UCSD-AML1 (cell line): Measurements from ENCODE around the gene APOA1.
A peak's percentile ranks its signal among the peaks of the same experiment; 100 is the strongest.

ENCODE experiments used
- DNase-seq: peaks from one replicate; lab custom pipeline; 2025; ENCODE audit not compliant: unreplicated experiment; lab: John Stamatoyannopoulos, UW

APOA1 gene

GRCh38 chr11:116859175-116859574 lies 21.8 kb upstream of the APOA1 start:
- DNase-seq: no peak

GRCh38 chr11:116857936-116858335 lies 20.5 kb upstream of the APOA1 start:
- no peak for DNase-seq

- DNase-seq: no peak
Observed at GRCh38 chr11:116857316-116857715, 19.9 kb upstream of the APOA1 start.

- DNase-seq: no peak
Observed at GRCh38 chr11:116856423-116856822, 19.0 kb upstream of the APOA1 start.

- DNase-seq: no peak
Observed at GRCh38 chr11:116855413-116855812, 18.0 kb upstream of the APOA1 start.

- DNase-seq: peak; percentile 31
Observed at GRCh38 chr11:116853461-116854073, 16.1 kb upstream of the APOA1 start.

GRCh38 chr11:116852261-116853031 lies 15.0 kb upstream of the APOA1 start:
- DNase-seq: no peak

- DNase-seq: peak; percentile 70
Observed at GRCh38 chr11:116851626-116852025, 14.2 kb upstream of the APOA1 start.

- no peak for DNase-seq
Observed at GRCh38 chr11:116849486-116849885, 12.1 kb upstream of the APOA1 start.

GRCh38 chr11:116849060-116849459 lies 11.6 kb upstream of the APOA1 start:
- DNase-seq: no peak

- DNase-seq: no peak
Observed at GRCh38 chr11:116847612-116848011, 10.2 kb upstream of the APOA1 start.

GRCh38 chr11:116844722-116845121 lies 7.3 kb upstream of the APOA1 start:
- no peak for DNase-seq

- no peak for DNase-seq
Observed at GRCh38 chr11:116843661-116844060, 6.2 kb upstream of the APOA1 start.

- DNase-seq: no peak
Observed at GRCh38 chr11:116842909-116843308, 5.5 kb upstream of the APOA1 start.

GRCh38 chr11:116842117-116842516 lies 4.7 kb upstream of the APOA1 start:
- DNase-seq: no peak

- DNase-seq: no peak
Observed at GRCh38 chr11:116840746-116841296, 3.4 kb upstream of the APOA1 start.

- DNase-seq: no peak
Observed at GRCh38 chr11:116840224-116840745, 2.9 kb upstream of the APOA1 start.

- DNase-seq: no peak
Observed at GRCh38 chr11:116838321-116839084, 1.1 kb upstream of the APOA1 start.

- no peak for DNase-seq
Observed at GRCh38 chr11:116836632-116836991, 810 bp downstream of the APOA1 start.

- peak; percentile 86 for DNase-seq
Observed at GRCh38 chr11:116835791-116836631, 1.4 kb downstream of the APOA1 start.
